WTC11 (cell line): Measurements from ENCODE around the gene CARMIL1. TPM values are rescaled to one million over a fixed set of nuclear protein-coding genes. Genes with fewer than 3 reads are reported as not detected.

Experiments used
- ATAC-seq: fragments of 200-7000 bp; cut with Tn5 transposase; 2 replicates; pipeline ENCODE4 v1.10.0; 2021; ENCODE audit warnings: mild to moderate bottlenecking, moderate library complexity
- CTCF ChIA-PET: fragments of 300-600 bp; sonication (Branson Sonifier 250); formaldehyde crosslinking; loops from one replicate; lab custom pipeline; 2021; ENCODE audit warnings: antibody characterized with exemption; lab: Charles Lee
- POLR2A ChIA-PET: fragments of 350-600 bp; sonication (Branson Sonifier 250); formaldehyde crosslinking; loops from one replicate; lab custom pipeline; 2021; ENCODE audit warnings: antibody characterized with exemption; lab: Charles Lee
- DNase-seq: peaks from one replicate; pipeline ENCODE4 v3.0.0; 2021; ENCODE audit warnings: low spot score
- H3K27ac Mint-ChIP-seq: 2 replicates; pipeline ENCODE4 v1.8.0; 2021; ENCODE audit warnings: mixed read lengths
- H3K27me3 Mint-ChIP-seq: 2 replicates; pipeline ENCODE4 v1.8.0; 2021; ENCODE audit warnings: low read depth, mild to moderate bottlenecking, moderate library complexity, mixed read lengths
- H3K36me3 Mint-ChIP-seq: 2 replicates; pipeline ENCODE4 v1.8.0; 2021; ENCODE audit warnings: mixed read lengths
- H3K4me1 Mint-ChIP-seq: 2 replicates; pipeline ENCODE4 v1.8.0; 2022; ENCODE audit warnings: mixed read lengths
- H3K4me3 Mint-ChIP-seq: 2 replicates; pipeline ENCODE4 v1.8.0; 2021; ENCODE audit warnings: mild to moderate bottlenecking, moderate library complexity, mixed read lengths
- H3K9me3 Mint-ChIP-seq: 2 replicates; pipeline ENCODE4 v1.8.0; 2021; ENCODE audit warnings: mixed read lengths
- ATF1 ChIP-seq: sonication (generic); formaldehyde crosslinking; IDR thresholded peaks from 2 replicates; pipeline ENCODE4 v1.8.1; 2023; ENCODE audit warnings: mild to moderate bottlenecking, moderate library complexity, missing genetic modification reagents
- CBFB ChIP-seq: sonication (generic); formaldehyde crosslinking; IDR thresholded peaks from 2 replicates; pipeline ENCODE4 v1.8.1; 2022; ENCODE audit warnings: mild to moderate bottlenecking, low read depth, missing genetic modification reagents
- ELF4 ChIP-seq: sonication (generic); formaldehyde crosslinking; IDR thresholded peaks from 2 replicates; pipeline ENCODE4 v1.8.1; 2022; ENCODE audit warnings: low read depth, mild to moderate bottlenecking, moderate library complexity, missing genetic modification reagents
- ETV6 ChIP-seq: sonication (generic); formaldehyde crosslinking; IDR thresholded peaks from 2 replicates; pipeline ENCODE4 v1.8.1; 2022; ENCODE audit warnings: mild to moderate bottlenecking, missing genetic modification reagents
- FOXJ3 ChIP-seq: sonication (generic); formaldehyde crosslinking; IDR thresholded peaks from 2 replicates; pipeline ENCODE4 v1.9.0; 2021; ENCODE audit warnings: missing genetic modification reagents, mild to moderate bottlenecking, borderline replicate concordance
- FOXP1 ChIP-seq: sonication (generic); formaldehyde crosslinking; IDR thresholded peaks from 2 replicates; pipeline ENCODE4 v1.8.0; 2022; ENCODE audit warnings: missing genetic modification reagents, mild to moderate bottlenecking, moderate library complexity, borderline replicate concordance
- GABPB1 ChIP-seq: sonication (generic); formaldehyde crosslinking; IDR thresholded peaks from 2 replicates; pipeline ENCODE4 v1.8.1; 2023; ENCODE audit warnings: mild to moderate bottlenecking, missing genetic modification reagents
- GRHL2 ChIP-seq: fragments of 250-450 bp; sonication (Bioruptor Pico); IDR thresholded peaks from 2 replicates; pipeline ENCODE4 v1.8.0; 2022; ENCODE audit warnings: mild to moderate bottlenecking, moderate library complexity; ENCODE audit not compliant: insufficient replicate concordance, severe bottlenecking
- HMGA2 ChIP-seq: fragments of 250-450 bp; sonication (Bioruptor Pico); IDR thresholded peaks from 2 replicates; pipeline ENCODE4 v1.4.0; 2021; ENCODE audit warnings: mild to moderate bottlenecking, moderate library complexity
- JAZF1 ChIP-seq: fragments of 250-450 bp; sonication (Bioruptor Pico); IDR thresholded peaks from 2 replicates; pipeline ENCODE4 v1.9.0; 2021; ENCODE audit warnings: moderate library complexity, mild to moderate bottlenecking, inconsistent platforms
- NFATC4 ChIP-seq: fragments of 250-450 bp; sonication (Bioruptor Pico); IDR thresholded peaks from 2 replicates; pipeline ENCODE4 v1.9.0; 2021; ENCODE audit warnings: mild to moderate bottlenecking
- NFE2L1 ChIP-seq: sonication (generic); formaldehyde crosslinking; IDR thresholded peaks from 2 replicates; pipeline ENCODE4 v1.8.1; 2023; ENCODE audit warnings: missing genetic modification reagents
- NR1H2 ChIP-seq: sonication (generic); formaldehyde crosslinking; IDR thresholded peaks from 2 replicates; pipeline ENCODE4 v1.9.0; 2021; ENCODE audit warnings: mild to moderate bottlenecking, moderate library complexity, missing genetic modification reagents
- NR2C2 ChIP-seq: sonication (generic); formaldehyde crosslinking; IDR thresholded peaks from 2 replicates; pipeline ENCODE4 v1.8.0; 2022; ENCODE audit warnings: mild to moderate bottlenecking, missing genetic modification reagents
- NR3C1 ChIP-seq: sonication (generic); formaldehyde crosslinking; conservative IDR thresholded peaks from 2 replicates; pipeline ENCODE4 v1.8.1; 2023; ENCODE audit warnings: low read depth, mild to moderate bottlenecking, missing genetic modification reagents
- RELA ChIP-seq: sonication (generic); formaldehyde crosslinking; IDR thresholded peaks from 2 replicates; pipeline ENCODE4 v1.8.1; 2022; ENCODE audit warnings: missing genetic modification reagents, mild to moderate bottlenecking, borderline replicate concordance
- ZNF232 ChIP-seq: sonication (generic); formaldehyde crosslinking; IDR thresholded peaks from 2 replicates; pipeline ENCODE4 v1.8.0; 2022; ENCODE audit warnings: mild to moderate bottlenecking, missing genetic modification reagents
- ZNF416 ChIP-seq: fragments of 250-450 bp; sonication (Bioruptor Pico); IDR thresholded peaks from 2 replicates; pipeline ENCODE4 v1.9.0; 2021; ENCODE audit warnings: mild to moderate bottlenecking, inconsistent platforms
- total RNA-seq: library from RNA; stranded (reverse); gene quantifications from 3 replicates; pipeline ENCODE4 v1.2.3, GENCODE V29; 2021
- TF ChIP-seq, protein P1 (sequence below): sonication (generic); formaldehyde crosslinking; IDR thresholded peaks from 2 replicates; pipeline ENCODE4 v1.8.1; 2022; ENCODE audit warnings: mild to moderate bottlenecking, moderate library complexity, missing genetic modification reagents
- TF ChIP-seq, protein P2 (sequence below): sonication (generic); formaldehyde crosslinking; conservative IDR thresholded peaks from 2 replicates; pipeline ENCODE4 v1.8.1; 2022; ENCODE audit warnings: mild to moderate bottlenecking, missing genetic modification reagents
- TF ChIP-seq, protein P3 (sequence below): sonication (generic); formaldehyde crosslinking; IDR thresholded peaks from 2 replicates; pipeline ENCODE4 v1.8.0; 2022; ENCODE audit warnings: mild to moderate bottlenecking, missing genetic modification reagents
- TF ChIP-seq, protein P4 (sequence below): fragments of 250-450 bp; sonication (Bioruptor Pico); IDR thresholded peaks from 2 replicates; pipeline ENCODE4 v2.1.2; 2022; ENCODE audit warnings: mild to moderate bottlenecking, moderate library complexity
- TF ChIP-seq, protein P5 (sequence below): fragments of 250-450 bp; sonication (Bioruptor Pico); IDR thresholded peaks from 2 replicates; pipeline ENCODE4 v1.9.0; 2021; ENCODE audit warnings: mild to moderate bottlenecking
- TF ChIP-seq, protein P6 (sequence below): fragments of 200-600 bp; IDR thresholded peaks from 2 replicates; pipeline ENCODE4 v1.8.0; 2022; ENCODE audit warnings: antibody characterized with exemption
- TF ChIP-seq, protein P7 (sequence below): sonication (generic); formaldehyde crosslinking; conservative IDR thresholded peaks from 2 replicates; pipeline ENCODE4 v1.8.1; 2023; ENCODE audit warnings: mild to moderate bottlenecking, low read depth, missing genetic modification reagents, moderate library complexity
- TF ChIP-seq, protein P8 (sequence below): sonication (generic); formaldehyde crosslinking; IDR thresholded peaks from 2 replicates; pipeline ENCODE4 v1.8.1; 2023; ENCODE audit warnings: mild to moderate bottlenecking, missing genetic modification reagents

CARMIL1 gene
- total RNA-seq, 1 experiment from 2014 or later, result 36.2 TPM

DNA sequence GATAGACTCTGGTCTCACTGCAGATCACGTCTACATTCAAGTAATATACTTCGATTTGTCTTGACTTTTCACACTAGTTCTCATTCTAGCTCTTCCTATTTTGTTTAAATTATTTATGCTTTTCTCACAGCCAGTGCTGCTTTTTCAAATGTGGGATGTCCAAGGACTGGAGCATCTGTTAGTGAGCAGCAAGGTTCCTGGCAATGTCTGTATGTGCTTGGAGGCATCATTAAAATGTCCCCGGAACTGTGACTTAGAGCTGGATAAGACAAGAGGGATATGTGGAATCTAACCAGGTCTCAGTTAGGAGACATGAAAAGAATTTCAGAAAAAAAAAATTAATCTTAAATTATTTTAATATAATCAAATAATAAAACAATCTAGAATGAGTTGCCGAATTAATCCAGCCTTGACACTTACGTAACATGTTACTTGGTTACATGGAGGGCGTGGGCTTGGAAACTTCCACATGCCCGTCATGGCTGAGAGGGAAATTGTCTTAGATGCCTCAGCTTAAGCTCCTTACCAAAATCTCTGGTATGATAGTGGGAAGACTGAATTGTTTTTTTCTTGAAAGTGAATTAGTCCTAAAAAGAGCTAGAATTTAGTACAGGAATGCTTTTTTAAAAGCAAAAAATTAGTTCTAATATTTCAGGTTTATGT is 21.4 kb upstream of the CARMIL1 start (continued):
- TF ChIP-seq HMGA2 (CRISPR knock-in tag), result no peak

DNA sequence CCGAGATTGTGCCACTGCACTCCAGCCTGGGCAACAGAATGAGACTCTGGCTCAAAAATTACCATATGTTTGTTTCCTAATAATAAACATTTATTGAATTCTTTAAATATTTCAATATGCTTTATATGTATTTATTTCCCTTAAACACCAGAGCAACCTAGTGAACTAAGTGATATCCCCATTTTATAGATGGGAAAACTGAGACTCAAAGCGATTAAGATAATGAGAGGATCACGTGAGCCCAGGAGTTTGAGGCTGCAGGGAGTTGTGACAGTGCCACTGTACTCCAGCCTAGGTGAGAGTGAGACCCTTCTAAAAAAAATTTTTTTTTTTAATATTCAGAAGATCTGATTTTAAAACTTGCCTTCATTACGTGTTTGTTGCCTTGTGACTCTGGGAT is 19.4 kb upstream of the CARMIL1 start:
- TF ChIP-seq JAZF1 (CRISPR knock-in tag) (no peak), ETV6 (CRISPR knock-in tag) (no peak), RELA (CRISPR knock-in tag) (no peak), ATF1 (CRISPR knock-in tag) (no peak), ELF4 (no peak), ZNF232 (CRISPR knock-in tag) (no peak), CBFB (CRISPR knock-in tag) (no peak)
- TF ChIP-seq, protein P1, sequence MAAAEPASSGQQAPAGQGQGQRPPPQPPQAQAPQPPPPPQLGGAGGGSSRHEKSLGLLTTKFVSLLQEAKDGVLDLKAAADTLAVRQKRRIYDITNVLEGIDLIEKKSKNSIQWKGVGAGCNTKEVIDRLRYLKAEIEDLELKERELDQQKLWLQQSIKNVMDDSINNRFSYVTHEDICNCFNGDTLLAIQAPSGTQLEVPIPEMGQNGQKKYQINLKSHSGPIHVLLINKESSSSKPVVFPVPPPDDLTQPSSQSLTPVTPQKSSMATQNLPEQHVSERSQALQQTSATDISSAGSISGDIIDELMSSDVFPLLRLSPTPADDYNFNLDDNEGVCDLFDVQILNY, result no peak
- TF ChIP-seq, protein P2, sequence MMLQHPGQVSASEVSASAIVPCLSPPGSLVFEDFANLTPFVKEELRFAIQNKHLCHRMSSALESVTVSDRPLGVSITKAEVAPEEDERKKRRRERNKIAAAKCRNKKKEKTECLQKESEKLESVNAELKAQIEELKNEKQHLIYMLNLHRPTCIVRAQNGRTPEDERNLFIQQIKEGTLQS (CRISPR knock-in tag), result no peak
- TF ChIP-seq, protein P3, sequence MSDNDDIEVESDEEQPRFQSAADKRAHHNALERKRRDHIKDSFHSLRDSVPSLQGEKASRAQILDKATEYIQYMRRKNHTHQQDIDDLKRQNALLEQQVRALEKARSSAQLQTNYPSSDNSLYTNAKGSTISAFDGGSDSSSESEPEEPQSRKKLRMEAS (CRISPR knock-in tag), result no peak
- TF ChIP-seq, protein P4, sequence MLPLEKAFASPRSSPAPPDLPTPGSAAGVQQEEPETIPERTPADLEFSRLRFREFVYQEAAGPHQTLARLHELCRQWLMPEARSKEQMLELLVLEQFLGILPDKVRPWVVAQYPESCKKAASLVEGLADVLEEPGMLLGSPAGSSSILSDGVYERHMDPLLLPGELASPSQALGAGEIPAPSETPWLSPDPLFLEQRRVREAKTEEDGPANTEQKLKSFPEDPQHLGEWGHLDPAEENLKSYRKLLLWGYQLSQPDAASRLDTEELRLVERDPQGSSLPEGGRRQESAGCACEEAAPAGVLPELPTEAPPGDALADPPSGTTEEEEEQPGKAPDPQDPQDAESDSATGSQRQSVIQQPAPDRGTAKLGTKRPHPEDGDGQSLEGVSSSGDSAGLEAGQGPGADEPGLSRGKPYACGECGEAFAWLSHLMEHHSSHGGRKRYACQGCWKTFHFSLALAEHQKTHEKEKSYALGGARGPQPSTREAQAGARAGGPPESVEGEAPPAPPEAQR, result no peak
- TF ChIP-seq, all 79 proteins: peak for 0
- Mint-ChIP-seq H3K9me3 (no peaks in the 10 kb centered on the region), H3K27me3 (no peaks in the 10 kb centered on the region; the same call in 1 of the 2 replicates), H3K27ac (no peak overlapping the region), H3K4me3 (no peak overlapping the region), H3K36me3 (no peaks in the 10 kb centered on the region), H3K4me1 (peaks cover 6% of the 10 kb centered on the region)
- ChIA-PET POLR2A (no interaction called here), CTCF (no interaction called here)
- ATAC-seq, result no peak
- no peak for DNase-seq

DNA sequence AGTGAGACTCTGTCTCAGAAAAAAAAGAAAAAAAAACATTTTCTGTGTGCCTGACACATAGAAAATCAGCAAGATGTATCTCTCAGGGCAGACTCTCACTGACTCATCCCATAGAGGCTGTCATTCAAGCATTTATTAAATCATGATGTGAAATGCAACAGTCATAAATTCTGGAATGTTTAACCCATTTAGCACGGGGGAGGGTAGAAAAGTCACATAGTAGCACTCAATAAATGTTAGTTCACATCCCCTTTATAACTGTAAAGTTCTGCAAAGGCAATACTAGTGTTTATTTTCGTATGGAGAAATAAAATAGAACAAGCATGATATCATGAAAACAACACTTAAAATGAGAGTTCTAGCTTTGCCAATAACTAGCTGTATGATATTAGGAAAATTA is 15.5 kb upstream of the CARMIL1 start:
- no peaks in the 10 kb centered on the region; the same call in 1 of the 2 replicates for H3K27me3 Mint-ChIP-seq
- POLR2A ChIA-PET, result no interaction called here
- H3K27ac Mint-ChIP-seq, result no peak overlapping the region
- ATAC-seq (no peak), DNase-seq (no peak)
- CTCF ChIA-PET, result interaction anchor here (0.9 kb wide), 1 partner anchor 15 kb away, joined by 3 read pairs; the partner anchor contains the start of gene CARMIL1
- H3K9me3 Mint-ChIP-seq, result no peaks in the 10 kb centered on the region
- no peak overlapping the region for H3K4me3 Mint-ChIP-seq
- H3K36me3 Mint-ChIP-seq, result no peaks in the 10 kb centered on the region
- peaks cover 6% of the 10 kb centered on the region for H3K4me1 Mint-ChIP-seq
- TF ChIP-seq, protein P5, sequence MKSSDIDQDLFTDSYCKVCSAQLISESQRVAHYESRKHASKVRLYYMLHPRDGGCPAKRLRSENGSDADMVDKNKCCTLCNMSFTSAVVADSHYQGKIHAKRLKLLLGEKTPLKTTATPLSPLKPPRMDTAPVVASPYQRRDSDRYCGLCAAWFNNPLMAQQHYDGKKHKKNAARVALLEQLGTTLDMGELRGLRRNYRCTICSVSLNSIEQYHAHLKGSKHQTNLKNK (CRISPR knock-in tag), result no peak
- TF ChIP-seq GRHL2 (CRISPR knock-in tag) (no peak), FOXJ3 (no peak), ZNF416 (CRISPR knock-in tag) (no peak), FOXP1 (CRISPR knock-in tag) (no peak), NR3C1 (CRISPR knock-in tag) (no peak), GABPB1 (CRISPR knock-in tag) (no peak), NR1H2 (CRISPR knock-in tag) (no peak), JAZF1 (CRISPR knock-in tag) (no peak), NFE2L1 (CRISPR knock-in tag) (no peak), NFATC4 (CRISPR knock-in tag) (no peak), ETV6 (CRISPR knock-in tag) (no peak), NR2C2 (CRISPR knock-in tag) (no peak)
- TF ChIP-seq, protein P6, sequence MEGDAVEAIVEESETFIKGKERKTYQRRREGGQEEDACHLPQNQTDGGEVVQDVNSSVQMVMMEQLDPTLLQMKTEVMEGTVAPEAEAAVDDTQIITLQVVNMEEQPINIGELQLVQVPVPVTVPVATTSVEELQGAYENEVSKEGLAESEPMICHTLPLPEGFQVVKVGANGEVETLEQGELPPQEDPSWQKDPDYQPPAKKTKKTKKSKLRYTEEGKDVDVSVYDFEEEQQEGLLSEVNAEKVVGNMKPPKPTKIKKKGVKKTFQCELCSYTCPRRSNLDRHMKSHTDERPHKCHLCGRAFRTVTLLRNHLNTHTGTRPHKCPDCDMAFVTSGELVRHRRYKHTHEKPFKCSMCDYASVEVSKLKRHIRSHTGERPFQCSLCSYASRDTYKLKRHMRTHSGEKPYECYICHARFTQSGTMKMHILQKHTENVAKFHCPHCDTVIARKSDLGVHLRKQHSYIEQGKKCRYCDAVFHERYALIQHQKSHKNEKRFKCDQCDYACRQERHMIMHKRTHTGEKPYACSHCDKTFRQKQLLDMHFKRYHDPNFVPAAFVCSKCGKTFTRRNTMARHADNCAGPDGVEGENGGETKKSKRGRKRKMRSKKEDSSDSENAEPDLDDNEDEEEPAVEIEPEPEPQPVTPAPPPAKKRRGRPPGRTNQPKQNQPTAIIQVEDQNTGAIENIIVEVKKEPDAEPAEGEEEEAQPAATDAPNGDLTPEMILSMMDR, result no peak
- TF ChIP-seq, protein P7, sequence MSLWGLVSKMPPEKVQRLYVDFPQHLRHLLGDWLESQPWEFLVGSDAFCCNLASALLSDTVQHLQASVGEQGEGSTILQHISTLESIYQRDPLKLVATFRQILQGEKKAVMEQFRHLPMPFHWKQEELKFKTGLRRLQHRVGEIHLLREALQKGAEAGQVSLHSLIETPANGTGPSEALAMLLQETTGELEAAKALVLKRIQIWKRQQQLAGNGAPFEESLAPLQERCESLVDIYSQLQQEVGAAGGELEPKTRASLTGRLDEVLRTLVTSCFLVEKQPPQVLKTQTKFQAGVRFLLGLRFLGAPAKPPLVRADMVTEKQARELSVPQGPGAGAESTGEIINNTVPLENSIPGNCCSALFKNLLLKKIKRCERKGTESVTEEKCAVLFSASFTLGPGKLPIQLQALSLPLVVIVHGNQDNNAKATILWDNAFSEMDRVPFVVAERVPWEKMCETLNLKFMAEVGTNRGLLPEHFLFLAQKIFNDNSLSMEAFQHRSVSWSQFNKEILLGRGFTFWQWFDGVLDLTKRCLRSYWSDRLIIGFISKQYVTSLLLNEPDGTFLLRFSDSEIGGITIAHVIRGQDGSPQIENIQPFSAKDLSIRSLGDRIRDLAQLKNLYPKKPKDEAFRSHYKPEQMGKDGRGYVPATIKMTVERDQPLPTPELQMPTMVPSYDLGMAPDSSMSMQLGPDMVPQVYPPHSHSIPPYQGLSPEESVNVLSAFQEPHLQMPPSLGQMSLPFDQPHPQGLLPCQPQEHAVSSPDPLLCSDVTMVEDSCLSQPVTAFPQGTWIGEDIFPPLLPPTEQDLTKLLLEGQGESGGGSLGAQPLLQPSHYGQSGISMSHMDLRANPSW (CRISPR knock-in tag), result no peak
- TF ChIP-seq, protein P8, sequence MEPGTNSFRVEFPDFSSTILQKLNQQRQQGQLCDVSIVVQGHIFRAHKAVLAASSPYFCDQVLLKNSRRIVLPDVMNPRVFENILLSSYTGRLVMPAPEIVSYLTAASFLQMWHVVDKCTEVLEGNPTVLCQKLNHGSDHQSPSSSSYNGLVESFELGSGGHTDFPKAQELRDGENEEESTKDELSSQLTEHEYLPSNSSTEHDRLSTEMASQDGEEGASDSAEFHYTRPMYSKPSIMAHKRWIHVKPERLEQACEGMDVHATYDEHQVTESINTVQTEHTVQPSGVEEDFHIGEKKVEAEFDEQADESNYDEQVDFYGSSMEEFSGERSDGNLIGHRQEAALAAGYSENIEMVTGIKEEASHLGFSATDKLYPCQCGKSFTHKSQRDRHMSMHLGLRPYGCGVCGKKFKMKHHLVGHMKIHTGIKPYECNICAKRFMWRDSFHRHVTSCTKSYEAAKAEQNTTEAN (CRISPR knock-in tag), result no peak
